ENCODE measurements around the gene GPR137. TPM values are rescaled to one million over a fixed set of nuclear protein-coding genes. Genes with fewer than 3 reads are reported as not detected.

Gene GPR137
- total RNA-seq, 2 donors from 2014 or later = 57.7 to 58.4 TPM

- Histone ChIP-seq H3K27ac (ENCODE audit: low read depth, low read length) (no peak overlapping the region), H3K36me3 (ENCODE audit: control insufficient read depth, insufficient read depth, low read length) (peaks cover 51% of the 10 kb centered on the region)
Observed at GRCh38 chr11:64318766-64319761, 33.4 kb downstream of the GPR137 start.

GRCh38 chr11:64320556-64320955 is 34.9 kb downstream of the GPR137 start:
- H3K4me3 ChIP-seq (ENCODE audit: low read length) = peak overlapping the region; percentile 84
- H3K9ac ChIP-seq (ENCODE audit: extremely low read depth, low read length, poor library complexity, severe bottlenecking) = no peak overlapping the region
- no peak overlapping the region for H3K27ac ChIP-seq (ENCODE audit: low read depth, low read length)
- H3K9me3 ChIP-seq (ENCODE audit: control insufficient read depth, low read length) = no peaks in the 10 kb centered on the region
- Mint-ChIP-seq H3K27me3 (ENCODE audit: insufficient read depth) (no peaks in the 10 kb centered on the region), H3K4me1 (peaks cover 12% of the 10 kb centered on the region), H3K9me3 (no peaks in the 10 kb centered on the region), H3K27ac (no peak overlapping the region), H3K36me3 (ENCODE audit: low read depth) (peaks cover 32% of the 10 kb centered on the region), H3K4me3 (no peak overlapping the region)
- no peak for TF ChIP-seq CTCF (conservative IDR thresholded peaks at IDR 0.05)
- 93 to 100% methylated on average over 3 to 7 of the region's 7 CpGs for WGBS, 2 experiments (ENCODE audit: insufficient coverage in 1 of 2, insufficient read length in 1 of 2)
- DNase-seq = no peak
- peaks cover 5% of the 10 kb centered on the region for H3K4me1 ChIP-seq (ENCODE audit: control insufficient read depth, insufficient read depth, low read length)
- no peaks in the 10 kb centered on the region for H3K27me3 ChIP-seq (ENCODE audit: control insufficient read depth, insufficient read depth, low read length, poor library complexity, severe bottlenecking)
- peaks cover 36% of the 10 kb centered on the region for H3K36me3 ChIP-seq (ENCODE audit: control insufficient read depth, insufficient read depth, low read length)

More at GRCh38 chr11:64318766-64319761, 33.4 kb downstream of the GPR137 start:
- peak overlapping the region; percentile 94 for H3K4me3 Mint-ChIP-seq
- peaks cover 42% of the 10 kb centered on the region for H3K36me3 Mint-ChIP-seq (ENCODE audit: low read depth)
- TF ChIP-seq CTCF (conservative IDR thresholded peaks at IDR 0.05) = no peak
- no peaks in the 10 kb centered on the region for H3K27me3 ChIP-seq (ENCODE audit: control insufficient read depth, insufficient read depth, low read length, poor library complexity, severe bottlenecking)
- H3K9ac ChIP-seq (ENCODE audit: extremely low read depth, low read length, poor library complexity, severe bottlenecking) = peak overlapping the region; percentile 93
- no peaks in the 10 kb centered on the region for H3K9me3 Mint-ChIP-seq
- H3K4me1 ChIP-seq (ENCODE audit: control insufficient read depth, insufficient read depth, low read length) = peaks cover 5% of the 10 kb centered on the region
- H3K4me3 ChIP-seq (ENCODE audit: low read length) = peak overlapping the region; percentile 84
- peak overlapping the region; percentile 94 for H3K27ac Mint-ChIP-seq
- H3K27me3 Mint-ChIP-seq (ENCODE audit: insufficient read depth) = no peaks in the 10 kb centered on the region
- peaks cover 12% of the 10 kb centered on the region for H3K4me1 Mint-ChIP-seq
- no peaks in the 10 kb centered on the region for H3K9me3 ChIP-seq (ENCODE audit: control insufficient read depth, low read length)
- DNase-seq = peak; percentile 88
- WGBS, 2 experiments (ENCODE audit: insufficient coverage in 1 of 2, insufficient read length in 1 of 2) = 26 to 31% methylated on average over 6 to 18 of the region's 19 CpGs

- whole genome bisulfite sequencing, 2 experiments (ENCODE audit: insufficient coverage in 1 of 2, insufficient read length in 1 of 2) = 94 to 100% methylated on average over 3 to 5 of the region's 5 CpGs
- Histone ChIP-seq H3K27me3 (ENCODE audit: control insufficient read depth, insufficient read depth, low read length, poor library complexity, severe bottlenecking) (no peaks in the 10 kb centered on the region), H3K36me3 (ENCODE audit: control insufficient read depth, insufficient read depth, low read length) (peaks cover 32% of the 10 kb centered on the region), H3K4me3 (ENCODE audit: low read length) (peak overlapping the region; percentile 84), H3K9ac (ENCODE audit: extremely low read depth, low read length, poor library complexity, severe bottlenecking) (no peak overlapping the region), H3K27ac (ENCODE audit: low read depth, low read length) (no peak overlapping the region), H3K4me1 (ENCODE audit: control insufficient read depth, insufficient read depth, low read length) (peaks cover 5% of the 10 kb centered on the region), H3K9me3 (ENCODE audit: control insufficient read depth, low read length) (no peaks in the 10 kb centered on the region)
- no peak for TF ChIP-seq CTCF (conservative IDR thresholded peaks at IDR 0.05)
- Mint-ChIP-seq H3K36me3 (ENCODE audit: low read depth) (peaks cover 32% of the 10 kb centered on the region), H3K27ac (peak overlapping the region; percentile 48), H3K4me1 (peaks cover 12% of the 10 kb centered on the region), H3K27me3 (ENCODE audit: insufficient read depth) (no peaks in the 10 kb centered on the region), H3K4me3 (no peak overlapping the region), H3K9me3 (no peaks in the 10 kb centered on the region)
- DNase-seq = no peak
Observed at GRCh38 chr11:64321026-64321425, 35.4 kb downstream of the GPR137 start.

Data from endodermal cell (in vitro differentiated cells).